ENCODE data around the gene DLK1. TPM values are rescaled to one million over a fixed set of nuclear protein-coding genes. Genes with fewer than 3 reads are reported as not detected.

The DLK1 gene
- polyA plus RNA-seq, 1 of the 3 experiments (the other 2 are of a cell fraction), result 1.7 TPM

DNA sequence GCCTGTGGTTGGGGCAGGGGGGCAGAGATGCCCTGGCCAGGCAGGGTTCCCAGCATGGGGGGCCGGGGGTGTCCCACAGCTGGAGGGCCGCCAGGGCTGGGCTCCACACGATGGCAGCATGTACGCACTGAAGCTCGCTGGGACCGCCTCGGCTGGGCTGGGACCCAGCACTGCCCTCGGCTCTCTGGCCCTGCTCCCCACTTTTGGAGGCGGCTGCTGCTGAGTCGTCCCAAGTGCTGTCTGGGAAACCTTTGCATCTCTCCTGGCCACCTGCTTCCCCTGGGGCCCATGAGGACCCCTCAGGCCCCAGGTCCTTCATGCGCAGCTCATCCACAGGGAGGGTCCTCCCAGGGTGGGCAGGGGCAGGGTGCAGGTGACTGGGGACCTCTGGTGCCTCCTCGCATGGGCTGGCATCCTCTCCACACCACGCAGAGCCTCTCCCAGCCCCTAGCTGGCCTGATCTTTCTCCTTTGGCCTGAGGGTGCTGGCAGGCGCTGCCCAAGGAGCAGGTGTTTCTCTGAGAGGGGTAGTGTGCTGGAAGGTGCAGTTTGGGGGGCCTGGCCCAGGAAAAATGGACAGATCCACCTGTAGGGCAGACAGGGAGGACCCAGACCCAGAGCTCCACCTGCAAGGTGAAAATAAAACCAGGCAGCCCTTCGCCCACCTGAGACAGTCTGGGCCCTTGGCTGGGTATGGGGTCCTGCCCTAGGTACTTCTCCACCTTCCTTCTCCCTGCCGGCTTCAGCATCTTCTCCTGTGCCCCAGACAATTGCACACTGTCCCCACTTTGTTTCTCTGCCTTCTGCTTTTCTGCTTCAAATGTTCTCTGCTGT lies 46.9 kb downstream of the DLK1 start:
- Histone ChIP-seq H4K20me1 (ENCODE audit: insufficient read depth) (no peaks in the 10 kb centered on the region), H2AFZ (ENCODE audit: low read depth) (no peak overlapping the region), H3K4me3 (ENCODE audit: low read depth in 2 of 2, low read length in 1 of 2) (no peak overlapping the region), H3K36me3 (replicated peaks in 1 of 2; ENCODE audit: control insufficient read depth in 1 of 2, insufficient read depth in 2 of 2, low read length in 1 of 2) (no peaks in the 10 kb centered on the region), H3K4me2 (no peak overlapping the region), H3K4me1 (ENCODE audit: control insufficient read depth in 1 of 2, insufficient read depth in 2 of 2, low read depth in 1 of 2, low read length in 1 of 2) (peaks cover 0 to 87% of the 10 kb centered on the region in 2 experiments; a peak in 2 of 4 replicates), H3K27ac (ENCODE audit: low read depth in 2 of 2, low read length in 1 of 2) (peak overlapping the region in 1 of 2 experiments; percentile 78; a peak in 2 of 4 replicates), H3K27me3 (ENCODE audit: insufficient read depth) (no peaks in the 10 kb centered on the region), H3K9me2 (no peaks in the 10 kb centered on the region), H3F3A (replicated peaks; ENCODE audit: insufficient read depth) (no peaks in the 10 kb centered on the region), H3K9me3 (no peaks in the 10 kb centered on the region), H3K79me2 (ENCODE audit: insufficient read depth) (no peaks in the 10 kb centered on the region), H3K9ac (no peak overlapping the region)
- CTCF ChIA-PET, result interaction anchor here (0.8 to 4.6 kb wide), 5 partner anchors 10 to 462 kb away, joined by 3 to 15 read pairs (median 5); no protein-coding TSS in a partner anchor
- WGBS (ENCODE audit: low lambda C conversion rate), result 51% methylated on average over 6 of the region's 16 CpGs
- POLR2A ChIA-PET, result interaction anchor here (1.6 to 4.0 kb wide), 2 partner anchors 9 to 97 kb away, joined by 4 to 24 read pairs; no protein-coding TSS in a partner anchor
- no peak for DNase-seq
- TF ChIP-seq EP300 (IDR thresholded peaks at IDR 0.05; ENCODE audit: borderline replicate concordance in 1 of 2, low read depth in 1 of 2, low read length in 1 of 2), result no peak
- peak; percentile 18; the same call in 1 of the 2 replicates for TF ChIP-seq RAD21 (IDR thresholded peaks at IDR 0.05; ENCODE audit: low read length)

DNA sequence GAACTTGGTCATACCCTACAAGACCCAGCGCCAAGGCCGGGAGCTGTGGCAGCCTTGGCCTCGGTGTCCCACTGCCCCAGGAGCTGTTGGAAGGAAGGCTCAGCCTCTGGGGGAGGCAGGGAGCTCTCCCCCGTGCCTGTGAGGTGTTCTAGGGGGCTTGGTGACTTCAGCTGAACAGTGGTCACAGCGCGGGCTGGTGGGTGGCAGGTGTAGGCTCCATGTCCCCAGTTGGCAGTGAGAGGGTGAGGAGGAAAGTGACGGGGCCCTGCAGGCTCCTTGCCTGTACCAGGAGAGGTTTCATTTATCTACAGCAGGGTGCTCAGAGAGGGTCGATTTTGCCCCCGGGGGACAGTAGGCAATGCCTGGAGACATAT lies 47.5 kb downstream of the DLK1 start:
- H3K9me2 ChIP-seq, result no peaks in the 10 kb centered on the region
- no peaks in the 10 kb centered on the region for H3K79me2 ChIP-seq (ENCODE audit: insufficient read depth)
- no peaks in the 10 kb centered on the region for H4K20me1 ChIP-seq (ENCODE audit: insufficient read depth)
- H3K27ac ChIP-seq (ENCODE audit: low read depth in 2 of 2, low read length in 1 of 2), result peak overlapping the region in 1 of 2 experiments; percentile 78; a peak in 2 of 4 replicates
- no peaks in the 10 kb centered on the region for H3K36me3 ChIP-seq (replicated peaks in 1 of 2; ENCODE audit: control insufficient read depth in 1 of 2, insufficient read depth in 2 of 2, low read length in 1 of 2)
- no peaks in the 10 kb centered on the region for H3K27me3 ChIP-seq (ENCODE audit: insufficient read depth)
- no peak overlapping the region for H3K4me3 ChIP-seq (ENCODE audit: low read depth in 2 of 2, low read length in 1 of 2)
- no peak overlapping the region for H3K4me2 ChIP-seq
- H2AFZ ChIP-seq (ENCODE audit: low read depth), result no peak overlapping the region
- H3K9ac ChIP-seq, result no peak overlapping the region
- H3K9me3 ChIP-seq, result no peaks in the 10 kb centered on the region
- TF ChIP-seq GABPA (IDR thresholded peaks at IDR 0.05; ENCODE audit: low read depth) (no peak), TAF1 (IDR thresholded peaks at IDR 0.05; ENCODE audit: borderline replicate concordance, low read depth, low read length) (no peak), POLR2AphosphoS5 (IDR thresholded peaks at IDR 0.05; ENCODE audit: low read depth, low read length) (no peak), TCF12 (IDR thresholded peaks at IDR 0.05) (no peak), ELF1 (IDR thresholded peaks at IDR 0.05) (no peak), FOXM1 (IDR thresholded peaks at IDR 0.05; ENCODE audit: low read depth) (no peak), MEF2A (IDR thresholded peaks at IDR 0.05; ENCODE audit: borderline replicate concordance, low read depth) (no peak)
- TF ChIP-seq, protein P1, sequence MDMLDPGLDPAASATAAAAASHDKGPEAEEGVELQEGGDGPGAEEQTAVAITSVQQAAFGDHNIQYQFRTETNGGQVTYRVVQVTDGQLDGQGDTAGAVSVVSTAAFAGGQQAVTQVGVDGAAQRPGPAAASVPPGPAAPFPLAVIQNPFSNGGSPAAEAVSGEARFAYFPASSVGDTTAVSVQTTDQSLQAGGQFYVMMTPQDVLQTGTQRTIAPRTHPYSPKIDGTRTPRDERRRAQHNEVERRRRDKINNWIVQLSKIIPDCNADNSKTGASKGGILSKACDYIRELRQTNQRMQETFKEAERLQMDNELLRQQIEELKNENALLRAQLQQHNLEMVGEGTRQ (IDR thresholded peaks at IDR 0.05; ENCODE audit: borderline replicate concordance, low read depth, low read length), result no peak
- ChIA-PET POLR2A (interaction anchor here (1.6 kb wide), 1 partner anchor 9 kb away, joined by 4 read pairs; no protein-coding TSS in a partner anchor), CTCF (interaction anchor here (0.8 to 4.6 kb wide), 4 partner anchors 127 to 461 kb away, joined by 3 to 15 read pairs (median 5); no protein-coding TSS in a partner anchor)
- no peaks in the 10 kb centered on the region for H3F3A ChIP-seq (replicated peaks; ENCODE audit: insufficient read depth)
- WGBS (ENCODE audit: low lambda C conversion rate), result 42% methylated on average over 9 of the region's 9 CpGs
- DNase-seq, result no peak
- H3K4me1 ChIP-seq (ENCODE audit: control insufficient read depth in 1 of 2, insufficient read depth in 2 of 2, low read depth in 1 of 2, low read length in 1 of 2), result peaks cover 0 to 90% of the 10 kb centered on the region in 2 experiments; a peak in 2 of 4 replicates

Data from SK-N-SH (cell line).